B cell (primary cell): ENCODE results near the gene ACSBG1.

Experiments
- EZH2 ChIP-seq: IDR thresholded peaks from 2 replicates; pipeline ENCODE4 v1.6.1; 2012; ENCODE audit warnings: borderline replicate concordance, low read depth, mild to moderate bottlenecking, moderate library complexity, low read length; ENCODE audit not compliant: insufficient read depth, poor library complexity, severe bottlenecking
- TF ChIP-seq, protein P1 (sequence below): fragments of 200-600 bp; IDR thresholded peaks from one replicate; pipeline ENCODE4 v1.8.0; 2022; ENCODE audit warnings: antibody characterized with exemption, mild to moderate bottlenecking

DNA sequence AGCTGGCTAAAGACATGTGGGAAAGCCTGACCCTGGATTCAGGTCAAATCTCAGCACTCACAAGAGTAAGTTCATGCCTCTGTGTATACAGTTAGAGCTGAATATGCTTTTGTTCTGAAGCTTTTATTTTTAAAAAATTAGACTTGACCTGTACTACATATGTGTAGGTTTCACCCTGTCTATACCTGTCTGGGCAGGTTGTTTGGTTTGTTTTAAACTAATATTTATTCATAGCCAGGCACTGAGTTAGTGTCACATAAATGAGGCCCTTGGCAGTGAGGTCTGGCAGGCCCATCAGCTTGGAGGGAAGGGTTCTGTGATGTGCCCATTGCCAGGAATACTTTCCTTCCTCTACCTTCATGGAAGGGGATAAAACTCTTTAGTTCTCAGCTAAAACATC, 31.9 kb upstream of the ACSBG1 start:
- TF ChIP-seq, protein P1, sequence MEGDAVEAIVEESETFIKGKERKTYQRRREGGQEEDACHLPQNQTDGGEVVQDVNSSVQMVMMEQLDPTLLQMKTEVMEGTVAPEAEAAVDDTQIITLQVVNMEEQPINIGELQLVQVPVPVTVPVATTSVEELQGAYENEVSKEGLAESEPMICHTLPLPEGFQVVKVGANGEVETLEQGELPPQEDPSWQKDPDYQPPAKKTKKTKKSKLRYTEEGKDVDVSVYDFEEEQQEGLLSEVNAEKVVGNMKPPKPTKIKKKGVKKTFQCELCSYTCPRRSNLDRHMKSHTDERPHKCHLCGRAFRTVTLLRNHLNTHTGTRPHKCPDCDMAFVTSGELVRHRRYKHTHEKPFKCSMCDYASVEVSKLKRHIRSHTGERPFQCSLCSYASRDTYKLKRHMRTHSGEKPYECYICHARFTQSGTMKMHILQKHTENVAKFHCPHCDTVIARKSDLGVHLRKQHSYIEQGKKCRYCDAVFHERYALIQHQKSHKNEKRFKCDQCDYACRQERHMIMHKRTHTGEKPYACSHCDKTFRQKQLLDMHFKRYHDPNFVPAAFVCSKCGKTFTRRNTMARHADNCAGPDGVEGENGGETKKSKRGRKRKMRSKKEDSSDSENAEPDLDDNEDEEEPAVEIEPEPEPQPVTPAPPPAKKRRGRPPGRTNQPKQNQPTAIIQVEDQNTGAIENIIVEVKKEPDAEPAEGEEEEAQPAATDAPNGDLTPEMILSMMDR, result no peak
- no peak for TF ChIP-seq EZH2
